Measurements from ENCODE around the gene P2RX6. TPM values are rescaled to one million over a fixed set of nuclear protein-coding genes. Genes with fewer than 3 reads are reported as not detected.
A peak's percentile ranks its signal among the peaks of the same experiment; 100 is the strongest.

Gene P2RX6
- total and polyA plus RNA-seq, 9 of the 15 experiments (the other 6 are each of a cell fraction or from before 2014, with no cell fraction given), result 0.01 to 3.9 (median 1.5) TPM; not detected in 1

DNA sequence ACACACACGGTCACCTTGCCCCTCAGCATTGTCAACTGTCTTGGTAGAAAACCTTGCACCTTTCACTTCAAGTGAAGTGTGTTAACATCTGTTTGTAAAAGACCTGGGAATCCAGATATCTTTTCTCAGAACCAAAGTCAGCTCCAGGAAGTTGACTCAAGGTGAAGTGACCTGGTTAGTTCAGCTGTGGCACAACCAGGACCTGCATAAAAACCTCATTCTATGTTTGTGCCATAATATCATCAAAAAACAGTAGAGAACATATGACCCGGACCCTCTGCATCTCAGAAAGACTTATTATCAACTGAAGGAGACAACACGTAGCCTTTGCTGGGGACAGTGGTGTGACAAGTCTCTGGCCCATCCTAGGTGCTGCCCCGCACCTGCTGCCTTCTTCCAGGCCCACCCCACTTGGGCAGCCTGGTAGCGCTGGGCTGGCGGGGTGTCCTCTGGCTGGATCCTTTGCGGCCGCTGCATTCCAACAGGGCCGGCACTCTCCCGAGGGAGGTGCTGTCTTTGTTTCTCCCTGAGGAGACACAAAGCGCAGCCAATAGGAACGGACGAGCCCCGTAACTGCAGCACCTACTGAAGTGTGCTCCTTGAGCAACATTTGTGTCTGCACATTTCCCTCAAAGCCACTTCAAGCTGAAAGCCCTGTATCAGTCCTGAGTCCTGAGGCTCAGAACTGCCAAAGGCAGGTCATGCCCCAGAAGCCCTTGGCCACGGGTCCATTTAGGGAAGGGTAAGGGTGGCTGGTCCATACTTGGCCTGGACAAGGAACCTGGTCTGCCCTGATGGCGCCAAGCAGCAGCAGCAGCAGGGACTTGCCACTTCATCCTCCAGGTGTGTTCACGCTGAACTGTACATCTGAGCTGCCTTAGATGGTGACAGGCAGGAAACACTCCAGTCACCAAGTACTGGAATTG is 56.0 kb downstream of the P2RX6 start (continued):
- TF ChIP-seq MAX (CRISPR knock-in tag; IDR thresholded peaks at IDR 0.05) (peak; percentile 49; the same call in 1 of the 2 replicates), ATF3 (IDR thresholded peaks at IDR 0.05) (no peak), ATF3 (CRISPR knock-in tag; conservative IDR thresholded peaks at IDR 0.05) (no peak), PURB (CRISPR knock-in tag; IDR thresholded peaks at IDR 0.05; ENCODE audit: low read depth) (0 out of 2 replicates have a peak, but pooled peaks have one; percentile 26), ZNF77 (CRISPR knock-in tag; IDR thresholded peaks at IDR 0.05) (no peak), HDGF (IDR thresholded peaks at IDR 0.05) (no peak), RBM14 (IDR thresholded peaks at IDR 0.05; ENCODE audit: borderline replicate concordance, insufficient read depth, low read depth, low read length) (no peak), FOXA1 (IDR thresholded peaks at IDR 0.05; ENCODE audit: borderline replicate concordance) (no peak), ZNF41 (CRISPR knock-in tag; conservative IDR thresholded peaks at IDR 0.05) (no peak), SRSF7 (optimal IDR thresholded peaks at IDR 0.05; ENCODE audit: low read depth, low read length) (no peak), ZNF766 (CRISPR knock-in tag; conservative IDR thresholded peaks at IDR 0.05) (no peak), ZBTB26 (CRISPR knock-in tag; IDR thresholded peaks at IDR 0.05) (no peak), IRF1 (CRISPR knock-in tag; IDR thresholded peaks at IDR 0.05; ENCODE audit: borderline replicate concordance) (no peak), MCM5 (IDR thresholded peaks at IDR 0.05; ENCODE audit: low read depth) (no peak), COPS2 (conservative IDR thresholded peaks at IDR 0.05) (no peak), TCF3 (CRISPR knock-in tag; IDR thresholded peaks at IDR 0.05) (no peak), KHSRP (IDR thresholded peaks at IDR 0.05) (no peak)
- TF ChIP-seq, protein P1, sequence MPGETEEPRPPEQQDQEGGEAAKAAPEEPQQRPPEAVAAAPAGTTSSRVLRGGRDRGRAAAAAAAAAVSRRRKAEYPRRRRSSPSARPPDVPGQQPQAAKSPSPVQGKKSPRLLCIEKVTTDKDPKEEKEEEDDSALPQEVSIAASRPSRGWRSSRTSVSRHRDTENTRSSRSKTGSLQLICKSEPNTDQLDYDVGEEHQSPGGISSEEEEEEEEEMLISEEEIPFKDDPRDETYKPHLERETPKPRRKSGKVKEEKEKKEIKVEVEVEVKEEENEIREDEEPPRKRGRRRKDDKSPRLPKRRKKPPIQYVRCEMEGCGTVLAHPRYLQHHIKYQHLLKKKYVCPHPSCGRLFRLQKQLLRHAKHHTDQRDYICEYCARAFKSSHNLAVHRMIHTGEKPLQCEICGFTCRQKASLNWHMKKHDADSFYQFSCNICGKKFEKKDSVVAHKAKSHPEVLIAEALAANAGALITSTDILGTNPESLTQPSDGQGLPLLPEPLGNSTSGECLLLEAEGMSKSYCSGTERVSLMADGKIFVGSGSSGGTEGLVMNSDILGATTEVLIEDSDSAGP (CRISPR knock-in tag; IDR thresholded peaks at IDR 0.05), result no peak
- TF ChIP-seq, protein P2, sequence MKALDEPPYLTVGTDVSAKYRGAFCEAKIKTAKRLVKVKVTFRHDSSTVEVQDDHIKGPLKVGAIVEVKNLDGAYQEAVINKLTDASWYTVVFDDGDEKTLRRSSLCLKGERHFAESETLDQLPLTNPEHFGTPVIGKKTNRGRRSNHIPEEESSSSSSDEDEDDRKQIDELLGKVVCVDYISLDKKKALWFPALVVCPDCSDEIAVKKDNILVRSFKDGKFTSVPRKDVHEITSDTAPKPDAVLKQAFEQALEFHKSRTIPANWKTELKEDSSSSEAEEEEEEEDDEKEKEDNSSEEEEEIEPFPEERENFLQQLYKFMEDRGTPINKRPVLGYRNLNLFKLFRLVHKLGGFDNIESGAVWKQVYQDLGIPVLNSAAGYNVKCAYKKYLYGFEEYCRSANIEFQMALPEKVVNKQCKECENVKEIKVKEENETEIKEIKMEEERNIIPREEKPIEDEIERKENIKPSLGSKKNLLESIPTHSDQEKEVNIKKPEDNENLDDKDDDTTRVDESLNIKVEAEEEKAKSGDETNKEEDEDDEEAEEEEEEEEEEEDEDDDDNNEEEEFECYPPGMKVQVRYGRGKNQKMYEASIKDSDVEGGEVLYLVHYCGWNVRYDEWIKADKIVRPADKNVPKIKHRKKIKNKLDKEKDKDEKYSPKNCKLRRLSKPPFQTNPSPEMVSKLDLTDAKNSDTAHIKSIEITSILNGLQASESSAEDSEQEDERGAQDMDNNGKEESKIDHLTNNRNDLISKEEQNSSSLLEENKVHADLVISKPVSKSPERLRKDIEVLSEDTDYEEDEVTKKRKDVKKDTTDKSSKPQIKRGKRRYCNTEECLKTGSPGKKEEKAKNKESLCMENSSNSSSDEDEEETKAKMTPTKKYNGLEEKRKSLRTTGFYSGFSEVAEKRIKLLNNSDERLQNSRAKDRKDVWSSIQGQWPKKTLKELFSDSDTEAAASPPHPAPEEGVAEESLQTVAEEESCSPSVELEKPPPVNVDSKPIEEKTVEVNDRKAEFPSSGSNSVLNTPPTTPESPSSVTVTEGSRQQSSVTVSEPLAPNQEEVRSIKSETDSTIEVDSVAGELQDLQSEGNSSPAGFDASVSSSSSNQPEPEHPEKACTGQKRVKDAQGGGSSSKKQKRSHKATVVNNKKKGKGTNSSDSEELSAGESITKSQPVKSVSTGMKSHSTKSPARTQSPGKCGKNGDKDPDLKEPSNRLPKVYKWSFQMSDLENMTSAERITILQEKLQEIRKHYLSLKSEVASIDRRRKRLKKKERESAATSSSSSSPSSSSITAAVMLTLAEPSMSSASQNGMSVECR (CRISPR knock-in tag; IDR thresholded peaks at IDR 0.05), result no peak

Data from K562 (cell line).